Pancreas (tissue), 10 donors: ENCODE results near the gene ANKS1A. TPM values are rescaled to one million over a fixed set of nuclear protein-coding genes. Genes with fewer than 3 reads are reported as not detected.

Source experiments
- ATAC-seq, 4 donors: fragments of 200-7000 bp; cut with Tn5 transposase; one replicate each; pipeline versions ENCODE4 v1.8.0 to v1.9.1; 2020; ENCODE audit warnings: mild to moderate bottlenecking in 4 of 4, moderate library complexity in 4 of 4
- DNase-seq, 6 donors: peaks; one replicate each; pipeline ENCODE4 v3.0.0-alpha.2; 2020
- FAIRE-seq: peaks from 2 replicates; lab custom pipeline; 2012; peaks lifted over from hg19 to GRCh38; lab: Jason Lieb, UNC
- H3K27ac ChIP-seq, 4 donors: fragments of 200-600 bp; sonication (generic); 1 replicate in 3 of 4; 2 replicates in 1 of 4; pipeline versions ENCODE4 v1.5.0 to v1.8.0; 2020
- H3K27me3 ChIP-seq, 4 donors: fragments of 200-600 bp; one replicate each; pipeline ENCODE4 v1.8.0; 2021
- H3K36me3 ChIP-seq, 3 donors: fragments of 200-600 bp; sonication (generic) in 1 of 3; one replicate each; pipeline versions ENCODE4 v1.5.0 to v1.8.0; 2020 to 2021
- H3K4me1 ChIP-seq, 3 donors: fragments of 200-600 bp; one replicate each; pipeline ENCODE4 v1.8.0; 2021
- H3K4me3 ChIP-seq, 4 donors: fragments of 200-600 bp; sonication (generic) in 2 of 4; one replicate each; pipeline versions ENCODE4 v1.5.0 to v1.8.0; 2020 to 2021
- H3K9me3 ChIP-seq, 4 donors: fragments of 200-600 bp; one replicate each; pipeline ENCODE4 v1.8.0; 2021
- WGBS, 2 donors: extraction: QIAGEN DNeasy Blood & Tissue Kit; methylation state at CpG; one replicate each; pipeline ENCODE4 v1.1.7; 2013; 5-methylcytosine and 5-hydroxymethylcytosine counted together
- intact Hi-C, 3 donors: fragments of 100-400 bp; cut with DNase I; formaldehyde crosslinking; loops; one replicate each; pipeline versions ENCODE4 v1.11.1 to v1.14.2; 2022
- polyA plus RNA-seq, 2 donors: library from polyadenylated mRNA; stranded (reverse); fragments of 200-250 nt; gene quantifications; one replicate each; pipeline ENCODE4 v1.2.3, GENCODE V29; 2013
- total RNA-seq, 6 donors: library from RNA; stranded (reverse); fragmentation: NEBNext Ultra II Directional in 4 of 6; extraction: Animal tissue kit (Norgen Biotek cat#: 25700) in 4 of 6; gene quantifications; one replicate each; pipeline versions ENCODE4 v1.2.1 to v1.2.4, GENCODE V29; 2021 to 2023
- TF ChIP-seq, protein P1 (sequence below), 4 donors: fragments of 200-600 bp; sonication (generic) in 3 of 4; IDR thresholded peaks; one replicate each; pipeline versions ENCODE4 v1.5.0 to v1.8.0; 2021; ENCODE audit warnings: antibody characterized with exemption in 4 of 4
- donor health status: healthy with polysubstance abuse.
- donor health status: DM: no; HTN: no; CAD: no; lungs with moderate emphysema.
- donor health status: DM: no; HTN: no; CAD: no.
- donor health status: control.
- donor health status: control.
- donor health status: Bipolar disorder and iron deficiency.
- donor health status: DM: yes; HTN: yes; CAD: no.
- donor health status: DM: no; HTN: no; CAD: no.
- donor health status: DM: no; HTN: no; CAD: no.
- donor health status: DM: yes; HTN: yes; CAD: no.

ANKS1A gene
- total and polyA plus RNA-seq, 8 donors: 6.1 to 16.7 (median 8.0) TPM

GRCh38 chr6:35078896-35079295, 189.8 kb downstream of the ANKS1A start:
- no peak overlapping the region for H3K27ac ChIP-seq
- peaks cover 0 to 41% (median 5%) of the 10 kb centered on the region in 3 donors for H3K36me3 ChIP-seq
- DNase-seq (peak in 2 of 6 donors; percentile 46 to 53), FAIRE-seq (no peak), ATAC-seq (no peak)
- H3K27me3 ChIP-seq: no peaks in the 10 kb centered on the region
- H3K9me3 ChIP-seq: no peaks in the 10 kb centered on the region
- H3K4me1 ChIP-seq: no peaks in the 10 kb centered on the region
- H3K4me3 ChIP-seq: no peak overlapping the region
- TF ChIP-seq, protein P1, sequence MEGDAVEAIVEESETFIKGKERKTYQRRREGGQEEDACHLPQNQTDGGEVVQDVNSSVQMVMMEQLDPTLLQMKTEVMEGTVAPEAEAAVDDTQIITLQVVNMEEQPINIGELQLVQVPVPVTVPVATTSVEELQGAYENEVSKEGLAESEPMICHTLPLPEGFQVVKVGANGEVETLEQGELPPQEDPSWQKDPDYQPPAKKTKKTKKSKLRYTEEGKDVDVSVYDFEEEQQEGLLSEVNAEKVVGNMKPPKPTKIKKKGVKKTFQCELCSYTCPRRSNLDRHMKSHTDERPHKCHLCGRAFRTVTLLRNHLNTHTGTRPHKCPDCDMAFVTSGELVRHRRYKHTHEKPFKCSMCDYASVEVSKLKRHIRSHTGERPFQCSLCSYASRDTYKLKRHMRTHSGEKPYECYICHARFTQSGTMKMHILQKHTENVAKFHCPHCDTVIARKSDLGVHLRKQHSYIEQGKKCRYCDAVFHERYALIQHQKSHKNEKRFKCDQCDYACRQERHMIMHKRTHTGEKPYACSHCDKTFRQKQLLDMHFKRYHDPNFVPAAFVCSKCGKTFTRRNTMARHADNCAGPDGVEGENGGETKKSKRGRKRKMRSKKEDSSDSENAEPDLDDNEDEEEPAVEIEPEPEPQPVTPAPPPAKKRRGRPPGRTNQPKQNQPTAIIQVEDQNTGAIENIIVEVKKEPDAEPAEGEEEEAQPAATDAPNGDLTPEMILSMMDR (IDR thresholded peaks at IDR 0.05): no peak
- WGBS, 2 donors: 94 to 99% methylated on average over 10 to 11 of the region's 11 CpGs
- intact Hi-C loops: no loop called here

DNA sequence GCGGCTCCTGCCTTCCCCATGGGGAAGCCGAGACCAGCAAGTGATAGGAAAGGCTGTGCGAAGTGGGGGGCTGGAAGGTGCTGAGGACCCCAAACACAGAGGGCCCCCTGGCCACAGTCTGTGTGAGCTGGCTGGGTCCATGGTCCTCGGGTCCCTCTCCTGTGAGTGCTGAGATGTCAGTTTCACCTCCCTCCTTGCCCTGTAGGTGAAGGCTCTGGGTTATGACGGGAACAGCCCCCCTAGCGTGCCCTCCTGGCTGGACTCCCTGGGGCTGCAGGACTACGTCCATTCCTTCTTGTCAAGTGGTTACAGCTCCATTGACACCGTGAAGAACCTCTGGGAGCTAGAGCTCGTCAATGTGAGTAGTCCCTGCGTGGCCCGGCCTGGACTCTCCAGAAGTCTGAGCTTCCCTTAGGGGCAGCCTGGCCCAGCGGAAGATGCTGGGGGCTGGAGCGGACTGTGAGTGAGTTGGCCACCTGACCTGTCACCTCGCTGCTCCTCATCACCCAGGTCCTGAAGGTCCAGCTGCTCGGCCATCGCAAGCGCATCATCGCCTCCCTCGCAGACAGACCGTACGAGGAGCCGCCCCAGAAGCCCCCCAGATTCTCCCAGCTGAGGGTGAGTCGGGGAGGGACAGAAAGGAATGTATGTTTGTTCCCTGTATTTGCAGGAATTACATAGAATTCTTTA, 190.4 kb downstream of the ANKS1A start:
- FAIRE-seq (no peak), ATAC-seq (no peak), DNase-seq (peak in 2 of 6 donors; percentile 35 to 43)
- TF ChIP-seq, protein P1 (IDR thresholded peaks at IDR 0.05): no peak
- peaks cover 0 to 46% (median 8%) of the 10 kb centered on the region in 3 donors for H3K36me3 ChIP-seq
- H3K9me3 ChIP-seq: no peaks in the 10 kb centered on the region
- no peak overlapping the region for H3K4me3 ChIP-seq
- no peak overlapping the region for H3K27ac ChIP-seq
- WGBS, 2 donors: 91 to 93% methylated on average over 23 of the region's 23 CpGs
- no peaks in the 10 kb centered on the region for H3K27me3 ChIP-seq
- intact Hi-C loops: no loop called here
- no peaks in the 10 kb centered on the region for H3K4me1 ChIP-seq

- H3K27ac ChIP-seq: no peak overlapping the region
- H3K27me3 ChIP-seq: no peaks in the 10 kb centered on the region
- FAIRE-seq: no peak
- peak in 1 of 6 donors; percentile 35 for DNase-seq
- H3K9me3 ChIP-seq: no peaks in the 10 kb centered on the region
- peaks cover 0 to 52% (median 8%) of the 10 kb centered on the region in 3 donors for H3K36me3 ChIP-seq
- no peaks in the 10 kb centered on the region for H3K4me1 ChIP-seq
- TF ChIP-seq, protein P1 (IDR thresholded peaks at IDR 0.05): no peak
- intact Hi-C loops: no loop called here
- H3K4me3 ChIP-seq: no peak overlapping the region
- 90 to 95% methylated on average over 13 of the region's 13 CpGs for WGBS, 2 donors
- no peak for ATAC-seq
Measured at GRCh38 chr6:35080016-35080680, 191.1 kb downstream of the ANKS1A start.

- no peaks in the 10 kb centered on the region for H3K4me1 ChIP-seq
- WGBS, 2 donors: 89 to 90% methylated on average over 21 of the region's 21 CpGs
- DNase-seq (peak in 2 of 6 donors; percentile 36 to 47), FAIRE-seq (no peak), ATAC-seq (peak in 2 of 4 donors; percentile 16 to 23)
- intact Hi-C loops: no loop called here
- TF ChIP-seq, protein P1 (IDR thresholded peaks at IDR 0.05): no peak
- no peak overlapping the region for H3K4me3 ChIP-seq
- H3K27ac ChIP-seq: no peak overlapping the region
- no peaks in the 10 kb centered on the region for H3K9me3 ChIP-seq
- no peaks in the 10 kb centered on the region for H3K27me3 ChIP-seq
- H3K36me3 ChIP-seq: peaks cover 0 to 52% (median 13%) of the 10 kb centered on the region in 3 donors
Measured at GRCh38 chr6:35080821-35081425, 191.9 kb downstream of the ANKS1A start.
